ENCODE results near the gene DISC1.

DISC1 gene

DNA sequence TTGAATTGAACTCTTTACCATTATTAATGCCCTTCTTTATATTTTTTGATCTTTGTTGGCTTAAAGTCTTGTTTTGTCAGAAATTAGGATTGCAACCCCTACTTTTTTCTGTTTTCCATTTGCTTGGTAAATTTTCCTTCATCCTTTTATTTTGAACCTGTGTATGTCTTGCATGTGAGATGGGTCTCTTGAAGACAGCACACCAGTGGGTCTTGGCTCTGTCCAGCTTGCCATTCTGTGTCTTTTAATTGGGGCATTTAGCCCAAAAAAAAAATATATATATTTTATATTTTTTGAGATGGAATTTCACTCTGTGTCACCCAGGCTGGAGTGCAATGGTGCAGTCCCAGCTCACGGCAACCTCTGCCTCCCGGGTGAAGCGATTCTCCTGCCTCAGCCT is 33.6 kb downstream of the DISC1 start:
- TF ChIP-seq, protein P1, sequence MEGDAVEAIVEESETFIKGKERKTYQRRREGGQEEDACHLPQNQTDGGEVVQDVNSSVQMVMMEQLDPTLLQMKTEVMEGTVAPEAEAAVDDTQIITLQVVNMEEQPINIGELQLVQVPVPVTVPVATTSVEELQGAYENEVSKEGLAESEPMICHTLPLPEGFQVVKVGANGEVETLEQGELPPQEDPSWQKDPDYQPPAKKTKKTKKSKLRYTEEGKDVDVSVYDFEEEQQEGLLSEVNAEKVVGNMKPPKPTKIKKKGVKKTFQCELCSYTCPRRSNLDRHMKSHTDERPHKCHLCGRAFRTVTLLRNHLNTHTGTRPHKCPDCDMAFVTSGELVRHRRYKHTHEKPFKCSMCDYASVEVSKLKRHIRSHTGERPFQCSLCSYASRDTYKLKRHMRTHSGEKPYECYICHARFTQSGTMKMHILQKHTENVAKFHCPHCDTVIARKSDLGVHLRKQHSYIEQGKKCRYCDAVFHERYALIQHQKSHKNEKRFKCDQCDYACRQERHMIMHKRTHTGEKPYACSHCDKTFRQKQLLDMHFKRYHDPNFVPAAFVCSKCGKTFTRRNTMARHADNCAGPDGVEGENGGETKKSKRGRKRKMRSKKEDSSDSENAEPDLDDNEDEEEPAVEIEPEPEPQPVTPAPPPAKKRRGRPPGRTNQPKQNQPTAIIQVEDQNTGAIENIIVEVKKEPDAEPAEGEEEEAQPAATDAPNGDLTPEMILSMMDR (IDR thresholded peaks at IDR 0.05; ENCODE audit: extremely low read depth, missing control alignments), result no peak
- no peak for DNase-seq (ENCODE audit: low spot score)

DNA sequence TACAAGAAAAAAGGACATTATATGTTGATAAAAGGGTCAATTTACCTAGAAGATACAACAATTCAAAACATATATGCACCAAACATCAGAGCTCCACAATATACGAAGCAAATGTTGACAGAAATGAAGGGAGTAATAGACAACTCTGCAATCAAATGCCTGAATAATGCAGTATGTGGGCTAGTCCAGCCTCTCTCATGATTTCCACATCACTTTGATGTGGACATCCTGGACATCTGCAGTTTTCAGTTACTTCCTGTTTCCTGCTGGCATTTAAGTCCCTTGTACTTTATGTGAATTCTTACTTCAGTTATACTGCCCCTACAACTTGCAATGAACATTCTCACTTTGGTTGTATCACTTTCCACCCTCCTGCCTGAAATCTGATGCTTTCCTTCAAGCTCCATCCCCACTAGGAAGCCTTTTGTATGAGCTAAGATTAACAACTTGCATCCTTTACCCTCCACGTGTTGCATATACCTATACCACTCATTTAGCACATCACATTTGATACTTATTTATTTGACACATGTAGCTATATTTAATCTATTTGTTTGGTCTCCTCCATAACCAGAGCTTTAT is 36.7 kb downstream of the DISC1 start:
- DNase-seq (ENCODE audit: low spot score), result no peak
- TF ChIP-seq, protein P1 (IDR thresholded peaks at IDR 0.05; ENCODE audit: extremely low read depth, missing control alignments), result no peak

DNA sequence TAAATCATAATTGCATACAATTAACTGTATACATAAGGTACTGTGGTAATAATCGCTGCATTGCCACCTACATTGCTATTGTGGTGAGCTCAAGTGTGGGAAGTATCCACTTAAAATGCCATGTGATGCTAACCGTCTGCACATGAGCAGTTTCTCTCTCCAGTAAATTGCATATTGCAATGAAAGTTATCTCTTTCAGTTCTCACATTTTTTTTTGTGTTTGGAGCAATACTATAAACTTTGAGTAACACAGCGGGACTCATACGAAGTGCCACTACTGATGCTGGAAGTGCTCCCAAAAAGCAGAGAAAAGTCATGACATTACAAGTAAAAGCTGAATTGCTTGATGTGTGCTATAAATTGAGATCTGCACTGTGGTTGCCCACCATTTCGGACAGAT is 38.5 kb downstream of the DISC1 start:
- no peak for DNase-seq (ENCODE audit: low spot score)
- TF ChIP-seq, protein P1 (IDR thresholded peaks at IDR 0.05; ENCODE audit: extremely low read depth, missing control alignments), result no peak

DNA sequence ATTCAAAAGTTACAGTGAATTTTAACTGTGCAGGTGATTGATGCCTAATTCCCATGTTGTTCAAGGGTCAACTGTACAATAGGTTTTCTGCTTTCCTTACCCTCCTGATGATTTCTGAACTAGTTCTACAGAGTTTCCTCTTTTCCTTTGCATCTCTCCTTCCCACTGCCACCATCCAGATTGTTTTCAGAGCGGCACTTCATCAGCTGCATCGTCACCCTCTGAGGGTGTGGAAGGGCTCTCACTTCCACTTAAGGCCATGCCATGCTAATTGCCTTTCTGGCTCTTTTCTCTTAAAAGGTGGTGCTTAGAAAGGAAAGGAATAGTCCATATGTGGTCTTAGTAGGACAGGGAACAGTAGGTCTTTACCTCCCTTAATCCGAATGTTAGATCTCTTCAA is 39.1 kb downstream of the DISC1 start:
- TF ChIP-seq, protein P1 (IDR thresholded peaks at IDR 0.05; ENCODE audit: extremely low read depth, missing control alignments), result no peak
- DNase-seq (ENCODE audit: low spot score), result no peak

DNA sequence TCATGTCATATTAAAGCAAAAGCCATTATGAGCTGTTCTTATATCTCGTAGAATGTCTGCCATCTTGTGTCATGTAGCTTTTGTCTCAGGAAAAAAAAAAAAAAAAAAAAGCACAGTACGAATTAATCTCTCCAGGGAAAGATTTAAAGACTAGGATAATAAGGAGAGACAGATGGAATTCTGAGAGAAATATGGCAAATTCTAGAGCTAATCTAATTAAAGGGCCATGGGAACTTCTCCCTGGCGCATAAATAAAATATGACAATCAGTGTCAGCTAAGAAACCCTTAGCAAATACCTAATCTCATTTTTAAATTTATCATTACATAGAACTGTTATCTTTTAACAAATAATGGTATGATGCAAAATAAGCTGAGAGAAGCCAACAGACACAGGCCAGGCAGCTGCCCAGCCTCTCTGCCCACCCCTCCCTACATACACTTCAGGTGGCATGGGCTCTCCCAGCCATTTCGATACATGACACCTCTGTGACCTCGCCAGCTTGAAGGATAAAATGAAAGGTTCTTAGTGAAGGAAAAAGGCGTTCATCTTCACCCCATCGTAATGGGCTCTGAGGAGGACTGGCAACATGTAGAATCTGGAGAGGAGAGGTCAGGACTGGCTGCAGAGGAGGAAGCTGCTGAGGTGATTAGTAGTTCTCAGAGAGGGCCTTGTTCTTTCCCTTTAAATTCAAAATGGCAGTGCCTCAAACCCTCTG is 39.8 kb downstream of the DISC1 start:
- TF ChIP-seq, protein P1 (IDR thresholded peaks at IDR 0.05; ENCODE audit: extremely low read depth, missing control alignments), result no peak
- no peak for DNase-seq (ENCODE audit: low spot score)

DNA sequence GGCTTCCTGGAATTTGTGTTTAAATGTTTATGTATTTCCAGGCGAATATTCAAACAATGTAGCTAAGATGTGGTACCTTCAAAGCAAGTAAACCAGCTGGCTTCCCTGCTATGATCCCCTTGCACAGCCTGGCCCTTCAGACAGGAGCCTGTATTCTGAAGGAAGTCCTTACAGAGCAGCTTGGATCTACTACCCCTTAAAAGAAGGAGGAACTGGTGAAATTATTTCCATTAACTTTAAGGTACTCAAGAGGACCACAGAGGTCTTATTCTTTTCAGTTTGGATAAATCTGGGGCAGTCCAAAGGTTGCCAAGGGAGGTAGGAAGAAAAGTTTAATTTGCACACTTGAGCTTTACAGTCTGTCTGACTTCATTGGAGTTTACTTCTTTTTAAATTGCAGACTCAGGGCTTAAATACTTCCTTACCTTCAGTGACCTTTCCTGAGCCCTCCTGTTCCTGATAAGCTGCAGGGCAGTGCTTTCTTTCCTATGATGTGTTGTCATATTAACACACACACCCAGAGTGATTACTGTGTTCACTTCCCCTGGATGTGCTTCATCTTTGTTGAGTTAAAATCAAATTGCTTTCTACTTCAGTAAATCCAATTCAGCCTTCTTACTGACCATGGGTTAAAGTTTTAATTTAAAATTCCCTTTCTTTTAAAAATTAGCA is 40.5 kb downstream of the DISC1 start:
- no peak for DNase-seq (ENCODE audit: low spot score)
- TF ChIP-seq, protein P1 (IDR thresholded peaks at IDR 0.05; ENCODE audit: extremely low read depth, missing control alignments), result no peak

DNA sequence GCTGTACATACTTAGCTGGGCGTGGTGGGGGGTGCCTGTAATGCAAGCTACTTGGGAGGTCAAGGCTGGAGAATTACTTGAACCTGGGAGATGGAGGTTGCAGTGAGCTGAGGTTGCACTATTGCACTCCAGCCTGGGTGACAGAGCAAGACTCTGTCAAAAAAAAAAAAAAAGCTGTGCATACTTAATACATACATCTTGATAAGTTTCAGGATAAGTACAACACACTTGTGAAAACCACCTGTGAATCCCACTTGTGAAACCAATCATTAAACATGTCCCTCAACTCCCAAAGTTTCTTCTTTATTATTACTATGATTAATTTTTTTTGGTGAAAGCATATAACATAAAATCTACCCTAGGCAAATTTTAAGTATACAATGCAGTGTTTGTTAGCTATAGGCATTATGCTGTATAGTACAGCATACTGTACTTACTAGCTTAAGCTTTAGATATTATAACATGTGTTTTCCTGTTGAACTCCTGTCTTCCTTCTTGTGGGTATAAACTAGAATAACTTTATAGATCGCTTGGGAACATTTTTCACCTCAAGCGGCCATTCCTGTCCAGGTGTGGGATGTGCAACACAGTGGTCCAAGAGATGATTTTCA is 41.4 kb downstream of the DISC1 start:
- TF ChIP-seq, protein P1 (IDR thresholded peaks at IDR 0.05; ENCODE audit: extremely low read depth, missing control alignments), result no peak
- no peak for DNase-seq (ENCODE audit: low spot score)

Data from GM20000 (cell line).